Transverse colon (tissue), 4 donors: ENCODE results near the gene RERE. TPM values are rescaled to one million over a fixed set of nuclear protein-coding genes. Genes with fewer than 3 reads are reported as not detected.

Experiments
- DNase-seq: peaks from one replicate; pipeline ENCODE4 v3.0.0-alpha.2; 2019
- H3K27ac ChIP-seq, 4 donors: fragments of 200-600 bp; sonication (generic); 2 replicates each; pipeline ENCODE4 v1.5.1; 2016 to 2018; ENCODE audit warnings: inconsistent platforms in 4 of 4
- H3K27me3 ChIP-seq: fragments of 200-600 bp; sonication (generic); 2 replicates; pipeline ENCODE4 v1.5.1; 2017; ENCODE audit warnings: inconsistent platforms
- H3K36me3 ChIP-seq, 4 donors: fragments of 200-600 bp; sonication (generic); 2 replicates each; pipeline ENCODE4 v1.5.1; 2017 to 2019; ENCODE audit warnings: inconsistent platforms in 4 of 4
- H3K4me1 ChIP-seq, 4 donors: fragments of 200-600 bp; sonication (generic); 2 replicates each; pipeline ENCODE4 v1.5.1; 2017 to 2020; ENCODE audit warnings: inconsistent platforms in 4 of 4
- H3K4me3 ChIP-seq, 4 donors: fragments of 200-600 bp; sonication (generic); 1 replicate in 1 of 4; 2 replicates in 3 of 4; pipeline versions ENCODE4 v1.5.1 to v1.6.1; 2017 to 2019; ENCODE audit warnings: inconsistent platforms in 4 of 4
- H3K9me3 ChIP-seq, 2 donors: fragments of 200-600 bp; sonication (generic); 2 replicates each; pipeline ENCODE4 v1.5.1; 2017 to 2019; ENCODE audit warnings: inconsistent platforms in 2 of 2
- CTCF ChIP-seq, 5 experiments: fragments of 200-600 bp in 3 of 5; fragments of 450-650 bp in 2 of 5; sonication (generic) in 3 of 5; IDR thresholded peaks; 1 replicate in 2 of 5; 2 replicates in 3 of 5; pipeline ENCODE4 v1.5.1; 2016 to 2017; ENCODE audit warnings: antibody characterized with exemption in 5 of 5, inconsistent platforms in 3 of 5, mild to moderate bottlenecking in 2 of 5, moderate library complexity in 1 of 5
- EP300 ChIP-seq: sonication (generic); formaldehyde crosslinking; IDR thresholded peaks from one replicate; pipeline ENCODE4 v1.6.1; 2017; ENCODE audit warnings: antibody characterized with exemption, low read depth
- POLR2A ChIP-seq: fragments of 450-650 bp; IDR thresholded peaks from one replicate; pipeline ENCODE4 v1.6.1; 2016; ENCODE audit warnings: antibody characterized with exemption, mild to moderate bottlenecking, moderate library complexity
- POLR2AphosphoS5 ChIP-seq, 3 donors: sonication (generic); formaldehyde crosslinking; IDR thresholded peaks; one replicate each; pipeline ENCODE4 v1.6.1; 2016; ENCODE audit warnings: antibody characterized with exemption in 3 of 3
- WGBS, 2 donors: methylation state at CpG; one replicate each; pipeline ENCODE4 v1.1.5; 2018; ENCODE audit warnings: low coverage in 1 of 2; 5-methylcytosine and 5-hydroxymethylcytosine counted together
- in situ Hi-C, 4 donors: fragments of 200-750 bp; cut with MboI; loops; one replicate each; pipeline versions ENCODE4 v1.15.0 to v1.15.1; 2017; ENCODE audit warnings: low sequenced_read_pairs in 3 of 4, low pct_ligation_motif_present in 1 of 4, low pct_unique_long_range_greater_than_20kb in 1 of 4
- intact Hi-C: fragments of 100-400 bp; cut with DNase I; formaldehyde crosslinking; loops from one replicate; pipeline ENCODE4 v1.15.1; 2023; ENCODE audit warnings: low total_unique reads
- total RNA-seq, 4 donors: library from RNA; depleted of rRNA; stranded (reverse); fragments of >200 nt; gene quantifications; one replicate each; pipeline ENCODE4 v1.1.0, GENCODE V29; 2016

RERE gene
- total RNA-seq, 4 donors from 2014 or later, result 80.3 to 657 (median 105) TPM

- Histone ChIP-seq H3K9me3 (no peaks in the 10 kb centered on the region), H3K4me1 (peaks cover 16 to 59% (median 31%) of the 10 kb centered on the region in 4 donors), H3K27me3 (no peaks in the 10 kb centered on the region), H3K27ac (peak overlapping the region; percentile 98 to 100 (median 99)), H3K36me3 (no peaks in the 10 kb centered on the region), H3K4me3 (no peak overlapping the region)
- in situ Hi-C loops, result no loop called here
- intact Hi-C loops, result loop anchor here (10.0 kb wide), 1 partner anchor 300 kb away; no protein-coding TSS in a partner anchor
- TF ChIP-seq CTCF (IDR thresholded peaks at IDR 0.05) (no peak), POLR2A (no peak), EP300 (no peak), POLR2AphosphoS5 (IDR thresholded peaks at IDR 0.05) (no peak)
- no peak for DNase-seq
- WGBS, 2 donors, result 95 to 97% methylated on average over 9 to 10 of the region's 10 CpGs
Measured at GRCh38 chr1:8425150-8425780, 392.2 kb downstream of the RERE start.

GRCh38 chr1:8424539-8425116 lies 392.8 kb downstream of the RERE start:
- H3K4me1 ChIP-seq, result peaks cover 16 to 66% (median 38%) of the 10 kb centered on the region in 4 donors

GRCh38 chr1:8423692-8424538 lies 393.5 kb downstream of the RERE start:
- H3K4me1 ChIP-seq, result peaks cover 22 to 73% (median 45%) of the 10 kb centered on the region in 4 donors

More at GRCh38 chr1:8424539-8425116, 392.8 kb downstream of the RERE start:
- H3K4me3 ChIP-seq, result peak overlapping the region in 3 of 4 donors; percentile 81 to 97 (median 89)
- no peaks in the 10 kb centered on the region for H3K27me3 ChIP-seq
- peak overlapping the region; percentile 98 to 100 (median 99) for H3K27ac ChIP-seq
- DNase-seq, result peak; percentile 76
- no peaks in the 10 kb centered on the region for H3K36me3 ChIP-seq
- intact Hi-C loops (loop anchor here (10.0 kb wide), 1 partner anchor 300 kb away; no protein-coding TSS in a partner anchor), in situ Hi-C loops (no loop called here)
- TF ChIP-seq POLR2AphosphoS5 (IDR thresholded peaks at IDR 0.05) (peak; percentile 85 to 88 (median 87)), POLR2A (peak; percentile 85), CTCF (IDR thresholded peaks at IDR 0.05) (no peak), EP300 (no peak)
- 0 to 31% methylated on average over 3 to 9 of the region's 9 CpGs for WGBS, 2 donors
- no peaks in the 10 kb centered on the region for H3K9me3 ChIP-seq

More at GRCh38 chr1:8423692-8424538, 393.5 kb downstream of the RERE start:
- Histone ChIP-seq H3K9me3 (no peaks in the 10 kb centered on the region), H3K27me3 (no peaks in the 10 kb centered on the region), H3K4me3 (peak overlapping the region; percentile 76 to 97 (median 85)), H3K36me3 (no peaks in the 10 kb centered on the region), H3K27ac (peak overlapping the region; percentile 98 to 100 (median 99))
- peak in 4 of 5 experiments; percentile 10 to 60 (median 38) for TF ChIP-seq CTCF (IDR thresholded peaks at IDR 0.05)
- TF ChIP-seq EP300, result no peak
- no peak for TF ChIP-seq POLR2A
- TF ChIP-seq POLR2AphosphoS5 (IDR thresholded peaks at IDR 0.05), result no peak
- in situ Hi-C loops (no loop called here), intact Hi-C loops (loop anchor here (10.0 kb wide), 1 partner anchor 301 kb away; no protein-coding TSS in a partner anchor)
- DNase-seq, result peak; percentile 63
- WGBS, 2 donors, result 2% methylated on average over 75 of the region's 79 CpGs; no CpG with 5 or more reads in 1 of the 2 donors
